ENCODE data around the gene ZBTB40.

The ZBTB40 gene

GRCh38 chr1:22527555-22528296 is 76.1 kb downstream of the ZBTB40 start:
- DNase-seq (ENCODE audit: low read depth in 2 of 3, low spot score in 2 of 3): no peak

GRCh38 chr1:22528451-22528850 is 76.8 kb downstream of the ZBTB40 start:
- DNase-seq (ENCODE audit: low read depth in 2 of 3, low spot score in 2 of 3): no peak

- DNase-seq (ENCODE audit: low read depth in 2 of 3, low spot score in 2 of 3): no peak
Observed at GRCh38 chr1:22529901-22530621, 78.4 kb downstream of the ZBTB40 start.

GRCh38 chr1:22530715-22531114 is 79.1 kb downstream of the ZBTB40 start:
- no peak for DNase-seq (ENCODE audit: low read depth in 2 of 3, low spot score in 2 of 3)

GRCh38 chr1:22531251-22531650 is 79.6 kb downstream of the ZBTB40 start:
- DNase-seq (ENCODE audit: low read depth in 2 of 3, low spot score in 2 of 3): no peak

- DNase-seq (ENCODE audit: low read depth in 2 of 3, low spot score in 2 of 3): no peak
Observed at GRCh38 chr1:22533244-22533895, 81.7 kb downstream of the ZBTB40 start.

GRCh38 chr1:22534951-22535350 is 83.3 kb downstream of the ZBTB40 start:
- no peak for DNase-seq (ENCODE audit: low read depth in 2 of 3, low spot score in 2 of 3)

- no peak for DNase-seq (ENCODE audit: low read depth in 2 of 3, low spot score in 2 of 3)
Observed at GRCh38 chr1:22535399-22535798, 83.7 kb downstream of the ZBTB40 start.

GRCh38 chr1:22536506-22536905 is 84.9 kb downstream of the ZBTB40 start:
- DNase-seq (ENCODE audit: low read depth in 2 of 3, low spot score in 2 of 3): no peak

- DNase-seq (ENCODE audit: low read depth in 2 of 3, low spot score in 2 of 3): no peak
Observed at GRCh38 chr1:22537441-22538139, 85.9 kb downstream of the ZBTB40 start.

GRCh38 chr1:22539510-22540118 is 88.0 kb downstream of the ZBTB40 start:
- DNase-seq (ENCODE audit: low read depth in 2 of 3, low spot score in 2 of 3): no peak

- DNase-seq (ENCODE audit: low read depth in 2 of 3, low spot score in 2 of 3): no peak
Observed at GRCh38 chr1:22540337-22540736, 88.7 kb downstream of the ZBTB40 start.

GRCh38 chr1:22542886-22543285 is 91.2 kb downstream of the ZBTB40 start:
- no peak for DNase-seq (ENCODE audit: low read depth in 2 of 3, low spot score in 2 of 3)

GRCh38 chr1:22543679-22544078 is 92.0 kb downstream of the ZBTB40 start:
- DNase-seq (ENCODE audit: low read depth in 2 of 3, low spot score in 2 of 3): no peak

- no peak for DNase-seq (ENCODE audit: low read depth in 2 of 3, low spot score in 2 of 3)
Observed at GRCh38 chr1:22544606-22545005, 93.0 kb downstream of the ZBTB40 start.

GRCh38 chr1:22545141-22545540 is 93.5 kb downstream of the ZBTB40 start:
- no peak for DNase-seq (ENCODE audit: low read depth in 2 of 3, low spot score in 2 of 3)

- no peak for DNase-seq (ENCODE audit: low read depth in 2 of 3, low spot score in 2 of 3)
Observed at GRCh38 chr1:22547186-22547817, 95.7 kb downstream of the ZBTB40 start.

GRCh38 chr1:22547818-22548462 is 96.3 kb downstream of the ZBTB40 start:
- DNase-seq (ENCODE audit: low read depth in 2 of 3, low spot score in 2 of 3): no peak

- no peak for DNase-seq (ENCODE audit: low read depth in 2 of 3, low spot score in 2 of 3)
Observed at GRCh38 chr1:22550021-22550420, 98.4 kb downstream of the ZBTB40 start.

GRCh38 chr1:22551591-22551990 is 99.9 kb downstream of the ZBTB40 start:
- DNase-seq (ENCODE audit: low read depth in 2 of 3, low spot score in 2 of 3): no peak
